Retinal pigment epithelial cell (primary cell): ENCODE measurements around the gene CD248.

ENCODE experiments used
- DNase-seq: peaks from one replicate; pipeline ENCODE4 v3.0.0-alpha.2; 2010; ENCODE audit warnings: low read depth
- H3K4me3 ChIP-seq: 2 replicates; pipeline ENCODE4 v1.5.1; 2011; ENCODE audit warnings: mild to moderate bottlenecking, low read length, control low read depth, moderate library complexity
- TF ChIP-seq, protein P1 (sequence below): conservative IDR thresholded peaks from 2 replicates; pipeline ENCODE4 v1.5.1; 2011; ENCODE audit warnings: low read depth, low read length, control low read depth, inconsistent platforms

CD248 gene

GRCh38 chr11:66339686-66340483, 23.0 kb upstream of the CD248 start:
- no peak overlapping the region for H3K4me3 ChIP-seq
- DNase-seq = no peak
- TF ChIP-seq, protein P1, sequence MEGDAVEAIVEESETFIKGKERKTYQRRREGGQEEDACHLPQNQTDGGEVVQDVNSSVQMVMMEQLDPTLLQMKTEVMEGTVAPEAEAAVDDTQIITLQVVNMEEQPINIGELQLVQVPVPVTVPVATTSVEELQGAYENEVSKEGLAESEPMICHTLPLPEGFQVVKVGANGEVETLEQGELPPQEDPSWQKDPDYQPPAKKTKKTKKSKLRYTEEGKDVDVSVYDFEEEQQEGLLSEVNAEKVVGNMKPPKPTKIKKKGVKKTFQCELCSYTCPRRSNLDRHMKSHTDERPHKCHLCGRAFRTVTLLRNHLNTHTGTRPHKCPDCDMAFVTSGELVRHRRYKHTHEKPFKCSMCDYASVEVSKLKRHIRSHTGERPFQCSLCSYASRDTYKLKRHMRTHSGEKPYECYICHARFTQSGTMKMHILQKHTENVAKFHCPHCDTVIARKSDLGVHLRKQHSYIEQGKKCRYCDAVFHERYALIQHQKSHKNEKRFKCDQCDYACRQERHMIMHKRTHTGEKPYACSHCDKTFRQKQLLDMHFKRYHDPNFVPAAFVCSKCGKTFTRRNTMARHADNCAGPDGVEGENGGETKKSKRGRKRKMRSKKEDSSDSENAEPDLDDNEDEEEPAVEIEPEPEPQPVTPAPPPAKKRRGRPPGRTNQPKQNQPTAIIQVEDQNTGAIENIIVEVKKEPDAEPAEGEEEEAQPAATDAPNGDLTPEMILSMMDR = no peak

GRCh38 chr11:66339162-66339675, 22.4 kb upstream of the CD248 start:
- H3K4me3 ChIP-seq = no peak overlapping the region
- no peak for DNase-seq
- TF ChIP-seq, protein P1 = no peak

GRCh38 chr11:66338276-66339161, 21.7 kb upstream of the CD248 start:
- DNase-seq = no peak
- TF ChIP-seq, protein P1 = no peak
- no peak overlapping the region for H3K4me3 ChIP-seq

DNA sequence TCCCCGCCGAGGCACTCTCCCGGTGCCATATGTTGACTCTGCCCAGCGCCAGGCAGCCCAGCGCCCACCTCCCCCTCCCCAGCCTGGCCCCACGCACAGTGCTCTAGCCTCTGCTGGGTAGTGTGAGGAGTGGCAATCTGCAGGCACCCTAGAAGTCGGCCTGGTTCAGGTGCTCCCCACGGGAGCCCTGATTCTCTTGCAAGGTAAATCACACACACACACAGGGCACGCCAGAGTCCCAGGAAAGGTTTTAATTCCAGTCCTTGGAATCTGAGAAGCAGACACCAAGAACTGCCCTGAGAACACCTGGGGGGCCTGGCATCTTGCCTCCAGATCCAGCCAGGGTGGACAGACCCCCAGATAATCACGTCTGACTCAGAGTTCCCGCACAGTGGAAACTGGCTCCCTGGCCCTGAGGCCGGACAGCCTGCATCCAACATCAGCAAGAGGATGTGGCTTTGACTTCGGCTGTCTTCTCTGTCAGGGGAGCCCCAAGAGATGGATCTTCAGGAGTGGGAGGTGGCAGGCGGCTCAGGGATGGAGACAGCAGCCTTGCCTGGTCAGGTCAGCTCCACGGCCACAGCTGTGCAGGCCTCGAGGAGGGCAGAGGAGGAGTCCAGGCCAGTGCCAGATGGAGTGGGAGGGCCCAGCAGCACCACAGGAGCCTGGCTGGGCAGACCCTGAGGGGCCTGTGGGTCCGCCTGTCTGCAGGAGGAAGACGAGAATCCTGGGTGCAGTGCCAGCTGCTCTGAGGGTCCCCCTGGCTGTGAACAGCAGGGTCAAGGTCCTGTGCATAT, 20.5 kb upstream of the CD248 start:
- TF ChIP-seq, protein P1 = no peak
- DNase-seq = no peak
- H3K4me3 ChIP-seq = no peak overlapping the region

- H3K4me3 ChIP-seq = peak within 1 kb of the TSS; percentile 56
- DNase-seq = peak; percentile 48
- TF ChIP-seq, protein P1 = peak; percentile 29
Measured at GRCh38 chr11:66336234-66337102, 19.6 kb upstream of the CD248 start, which contains the start of gene RIN1. Gene RIN1, minus strand, starts transcription at chr11:66336434. Its CDS starts 32 bp downstream, at chr11:66336402.
